ENCODE measurements around the gene KIZ.
"Not testable (repeated sequence)": the region's sequence is repeated elsewhere in the genome, so short reads cannot be mapped to it uniquely, and the experiment has no call there.

Gene KIZ

GRCh38 chr20:21234324-21234723 lies 108.4 kb downstream of the KIZ start:
- DNase-seq: no peak

DNA sequence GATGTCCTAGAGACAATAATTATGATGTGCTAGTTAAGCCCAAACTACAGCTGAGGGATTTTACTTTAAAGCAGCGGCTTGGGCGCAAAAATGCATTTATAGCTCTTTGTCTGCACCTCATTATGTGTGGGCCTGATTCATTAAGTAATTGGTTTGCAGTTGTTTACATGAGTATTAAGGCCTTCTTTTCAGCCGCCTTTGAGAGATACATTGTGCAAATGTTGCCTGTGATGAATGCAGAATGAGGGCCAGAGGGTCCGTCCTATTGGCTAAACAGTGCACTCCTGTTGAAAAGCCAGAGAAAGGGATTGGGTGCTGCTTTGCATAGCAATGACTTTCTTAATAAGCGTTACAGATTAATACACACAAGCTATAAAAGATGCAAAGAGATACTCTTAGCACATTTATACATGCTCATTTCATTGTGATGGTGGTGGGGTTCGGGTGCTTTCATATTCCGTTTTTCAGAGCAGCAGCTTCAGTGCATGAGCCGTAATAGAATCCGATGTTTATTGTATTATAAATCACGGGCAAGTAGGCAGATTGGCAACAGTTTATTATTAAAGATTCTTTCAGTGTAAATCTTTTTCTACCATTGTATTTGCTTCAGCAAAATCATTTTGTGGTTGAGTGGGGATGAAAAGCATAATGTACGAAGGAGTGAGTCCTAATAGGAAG lies 109.1 kb downstream of the KIZ start:
- no peak for DNase-seq

DNA sequence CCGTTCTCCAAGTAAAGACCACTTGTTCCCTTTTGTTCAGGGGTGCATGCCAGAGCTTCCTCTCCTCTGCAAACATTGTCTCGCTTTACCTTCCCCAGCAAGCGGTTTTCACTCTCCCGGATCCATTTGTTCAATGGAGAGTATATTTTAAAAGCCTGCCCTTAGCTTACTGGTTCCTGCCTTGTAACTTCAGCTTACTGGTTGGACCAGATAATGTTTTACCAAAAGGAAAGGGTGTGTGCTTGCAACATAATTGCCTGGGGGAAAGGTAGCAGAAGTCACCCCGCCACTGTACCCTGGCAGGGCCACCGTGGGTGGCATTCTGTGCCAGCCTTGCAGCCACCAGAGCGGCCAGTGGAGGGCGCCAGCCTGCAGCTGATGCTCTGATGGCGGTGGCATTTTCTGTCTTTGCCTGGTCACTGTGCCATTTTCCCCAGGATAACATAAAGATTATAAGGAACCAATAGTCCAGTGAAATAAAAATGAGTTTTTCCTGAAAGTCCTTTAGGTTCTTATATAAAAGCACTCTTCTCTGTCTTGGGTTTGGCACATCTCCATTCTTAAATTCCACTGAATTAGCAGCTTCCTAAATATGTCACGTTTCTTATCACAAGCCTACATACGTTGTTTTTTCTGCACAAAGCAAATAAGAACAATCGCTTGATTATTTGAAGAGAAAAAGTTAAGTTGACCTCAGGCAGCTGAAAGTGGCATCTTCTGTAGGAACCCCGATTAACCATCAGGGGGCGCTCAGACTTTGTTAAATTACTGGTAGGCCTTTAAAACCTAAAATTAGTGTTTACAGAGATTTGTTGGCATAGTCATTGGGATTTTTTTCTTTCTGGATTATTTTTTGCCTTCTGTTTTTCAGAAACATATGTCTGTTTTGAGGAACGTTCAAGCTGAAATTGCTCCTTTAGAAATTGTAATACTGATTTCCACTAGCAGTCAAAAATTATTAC lies 109.9 kb downstream of the KIZ start:
- DNase-seq: peak; percentile 54 to 75

DNA sequence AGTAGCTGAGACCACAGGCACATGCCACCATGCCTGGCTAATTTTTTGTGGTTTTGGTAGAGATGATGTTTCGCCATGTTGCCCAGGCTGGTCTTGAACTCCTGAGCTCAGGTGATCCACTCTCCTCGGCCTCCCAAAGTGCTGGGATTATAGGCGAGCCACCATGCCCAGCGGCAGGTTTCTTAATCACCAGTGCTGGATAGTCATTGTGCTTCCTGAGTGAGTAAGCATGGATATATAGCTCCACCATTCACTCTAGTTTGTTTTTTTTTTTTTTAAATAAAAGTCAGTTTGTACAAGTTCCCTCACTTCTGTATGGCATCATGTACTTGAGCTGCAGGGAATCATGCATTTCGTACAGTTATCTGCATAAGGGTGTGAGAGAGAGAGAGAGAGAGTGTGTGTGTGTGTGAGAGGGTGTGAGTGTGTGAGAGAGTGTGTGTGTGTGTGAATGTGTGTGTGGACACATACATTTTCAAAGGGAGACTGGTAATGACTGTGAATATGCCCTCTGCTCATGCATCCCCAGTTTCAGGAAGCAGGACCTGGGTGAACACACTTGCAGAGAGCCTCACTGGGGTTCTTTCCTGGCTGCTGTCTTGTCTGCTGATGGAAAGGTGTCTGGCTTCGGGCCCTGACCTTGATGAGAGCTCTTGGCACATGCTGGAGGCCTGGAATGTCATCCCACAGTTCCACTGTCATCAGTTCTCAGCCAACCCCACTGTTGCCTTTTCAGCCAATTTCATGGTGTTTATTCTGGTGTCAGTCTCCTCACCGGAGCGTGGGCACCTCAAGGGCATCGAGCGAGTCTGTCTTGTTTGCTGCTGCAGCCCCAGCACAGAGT lies 112.3 kb downstream of the KIZ start:
- peak in 1 of 2 experiments; percentile 7 for DNase-seq

DNA sequence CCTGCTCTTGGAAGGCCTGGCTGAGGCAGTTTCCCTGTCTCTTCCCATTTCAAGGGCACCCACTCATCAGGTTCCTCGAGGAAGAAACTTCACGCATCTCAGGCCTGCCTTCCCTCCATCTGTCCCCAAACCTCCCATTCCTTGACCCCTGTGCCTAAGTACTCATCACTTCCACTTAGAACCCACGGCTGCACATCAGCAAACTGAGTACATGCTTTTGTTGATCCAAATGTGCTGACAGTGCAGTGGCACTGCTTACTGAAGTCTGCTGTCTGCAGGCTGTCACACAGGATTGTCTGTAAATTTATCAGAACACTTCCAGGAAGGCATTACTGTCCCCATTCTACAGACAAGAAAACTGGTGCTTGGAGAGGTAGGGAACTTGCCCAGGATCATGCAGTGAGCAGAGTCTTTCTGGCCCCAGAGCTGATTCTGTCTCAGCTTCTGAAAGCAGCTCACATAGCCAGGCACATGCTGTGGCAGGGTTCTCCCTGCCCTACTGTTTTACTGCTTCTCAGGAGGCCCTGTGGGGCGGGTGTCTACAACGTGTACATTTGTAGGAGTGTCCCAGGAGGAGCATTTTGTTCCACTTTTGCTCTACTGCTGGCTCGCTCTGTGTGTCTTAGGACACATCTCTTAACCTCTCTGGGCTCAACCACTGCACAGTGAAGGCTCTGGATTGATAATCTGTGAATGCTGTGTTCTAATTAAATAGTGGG lies 113.1 kb downstream of the KIZ start:
- no peak for DNase-seq

- no peak for DNase-seq
These were observed 114.5 kb downstream of the KIZ start for GRCh38 chr20:21240394-21240793.

DNA sequence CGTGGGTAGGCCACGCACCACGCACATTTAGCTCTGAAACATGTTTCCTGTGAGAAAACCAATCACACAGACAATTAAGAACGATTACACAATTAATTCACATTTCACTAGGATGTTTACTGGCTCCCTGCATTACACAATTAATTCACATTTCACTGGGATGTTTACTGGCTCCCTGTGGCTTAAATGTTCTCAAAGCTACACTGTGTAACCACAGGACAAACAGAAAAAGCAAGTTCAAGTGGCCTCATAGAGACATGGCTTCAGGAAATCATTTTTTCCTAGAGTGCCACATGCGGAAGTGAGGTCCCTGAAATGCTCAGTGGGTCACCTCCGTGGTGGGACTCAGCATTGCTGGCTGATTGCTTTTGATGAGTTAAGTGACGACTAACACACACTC lies 115.5 kb downstream of the KIZ start:
- DNase-seq: no peak

DNA sequence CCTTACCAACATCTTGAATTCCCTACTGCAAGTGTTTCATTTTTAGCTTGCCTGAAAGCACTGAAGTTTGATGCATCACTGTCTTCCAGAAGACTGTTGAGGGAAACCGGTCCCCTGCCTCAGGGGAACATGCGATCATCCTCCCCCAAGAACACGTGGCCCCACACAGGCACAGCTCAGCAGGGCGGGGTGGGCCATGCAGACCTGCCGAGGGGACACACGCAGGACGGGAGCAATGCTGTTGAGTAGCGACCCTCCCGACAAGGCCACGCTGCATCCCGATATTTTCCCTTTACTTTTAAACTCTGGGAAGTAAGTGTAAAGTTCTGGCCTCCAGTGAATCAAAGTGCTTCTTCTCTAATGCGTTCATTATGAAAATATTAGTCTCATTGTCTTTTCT lies 117.9 kb downstream of the KIZ start:
- no peak for DNase-seq

- no peak for DNase-seq
These were observed 118.9 kb downstream of the KIZ start for GRCh38 chr20:21244808-21245207.

- DNase-seq: no peak
These were observed 120.3 kb downstream of the KIZ start for GRCh38 chr20:21246161-21246560.

- DNase-seq: not testable (repeated sequence)
These were observed 121.8 kb downstream of the KIZ start for GRCh38 chr20:21247603-21248095.

DNA sequence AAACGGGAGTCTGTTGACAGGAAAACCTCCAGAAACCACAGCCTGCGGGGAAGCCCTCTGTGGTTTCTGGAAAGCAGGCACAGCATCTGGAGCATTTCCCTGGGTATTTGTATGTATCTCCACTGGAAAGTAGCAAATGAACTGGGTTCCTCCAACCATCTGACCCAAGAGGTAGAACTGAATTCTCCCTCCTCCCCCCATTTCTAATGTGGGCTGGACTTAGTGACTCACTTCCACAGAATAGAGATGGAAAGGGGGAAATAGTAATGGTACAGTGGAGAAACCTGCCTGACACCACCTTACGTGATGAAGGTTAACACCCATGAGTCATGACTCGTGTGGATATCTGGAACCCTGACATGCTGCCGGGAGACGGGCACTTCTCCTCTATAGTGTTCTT lies 125.4 kb downstream of the KIZ start:
- DNase-seq: no peak

- DNase-seq: no peak
These were observed 131.3 kb downstream of the KIZ start for GRCh38 chr20:21257192-21257591.

- no peak for DNase-seq
These were observed 132.5 kb downstream of the KIZ start for GRCh38 chr20:21258411-21258810.

- DNase-seq: no peak
These were observed 133.5 kb downstream of the KIZ start for GRCh38 chr20:21259346-21259745.

GRCh38 chr20:21262812-21263211 lies 136.9 kb downstream of the KIZ start:
- peak in 1 of 2 experiments; percentile 24 for DNase-seq

DNA sequence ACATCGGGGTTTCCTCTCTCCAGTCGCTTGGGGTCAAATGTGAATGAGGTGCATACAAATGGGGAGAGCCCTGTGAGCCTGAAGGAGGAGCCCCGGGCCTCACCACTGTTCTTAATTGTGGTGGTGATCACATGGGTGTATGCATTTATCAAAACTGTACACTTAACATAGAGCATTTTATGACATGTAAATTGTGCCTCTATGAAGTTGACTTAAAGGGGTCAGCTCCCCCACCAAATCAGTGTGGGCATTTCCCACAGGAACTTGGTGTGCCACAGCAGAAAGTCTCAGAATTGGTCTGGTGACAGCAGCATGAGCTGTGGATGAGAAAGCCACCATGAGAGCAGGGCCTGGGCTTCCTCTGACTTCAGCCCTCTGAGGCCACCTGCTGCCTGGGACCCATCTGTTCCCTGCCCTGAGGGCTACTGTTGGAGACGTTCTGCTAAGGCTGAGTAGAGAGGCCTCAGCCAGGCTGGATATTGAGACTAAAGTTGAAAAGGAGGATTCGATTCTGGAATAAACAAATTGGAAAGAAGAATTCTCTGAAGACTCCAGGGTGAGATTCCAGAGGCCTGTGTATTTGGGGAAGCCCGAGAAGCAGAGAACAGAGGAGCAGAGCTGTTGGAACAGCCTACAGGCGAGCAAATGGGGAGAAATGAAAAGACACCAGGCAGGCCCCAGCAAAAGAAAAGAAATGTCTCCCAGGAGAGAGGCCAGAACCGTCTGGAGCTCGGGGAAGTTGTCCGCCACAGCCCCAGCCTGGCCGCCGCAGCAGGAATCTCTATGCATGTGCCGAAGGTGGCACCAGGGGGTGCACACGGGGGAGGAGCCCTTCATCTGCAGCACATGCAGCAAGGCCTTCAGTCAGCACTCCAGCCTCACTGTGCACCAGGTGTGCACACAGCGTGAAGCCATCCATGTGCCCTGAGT lies 139.6 kb downstream of the KIZ start:
- peak in 1 of 2 experiments; percentile 11 for DNase-seq

- no peak for DNase-seq
These were observed 140.3 kb downstream of the KIZ start for GRCh38 chr20:21266191-21266536.

- no peak for DNase-seq
These were observed 143.9 kb downstream of the KIZ start for GRCh38 chr20:21269772-21270171.

- DNase-seq: no peak
These were observed 144.9 kb downstream of the KIZ start for GRCh38 chr20:21270806-21271205.

DNA sequence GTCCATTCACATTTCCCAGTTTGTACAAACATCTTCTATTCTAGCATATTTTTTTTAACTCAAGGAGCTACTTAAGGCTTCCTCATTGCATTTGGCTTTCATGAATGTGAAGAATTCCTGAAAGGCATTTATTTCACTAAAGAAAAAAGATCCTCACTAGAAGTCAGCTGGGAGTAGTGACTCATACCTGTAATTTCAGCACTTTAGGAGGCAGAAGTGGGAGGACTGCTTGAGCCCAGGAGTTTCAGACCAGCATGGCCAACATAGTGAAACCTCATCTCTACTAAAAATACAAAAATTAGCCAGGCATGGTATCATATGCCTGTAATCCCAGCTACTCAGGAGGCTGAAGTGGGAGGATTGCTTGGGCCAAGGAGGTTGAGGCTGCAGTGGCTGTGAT lies 146.4 kb downstream of the KIZ start:
- DNase-seq: no peak
